ENCODE measurements around the gene NDUFS8. TPM values are rescaled to one million over a fixed set of nuclear protein-coding genes. Genes with fewer than 3 reads are reported as not detected.

The NDUFS8 gene
- total and polyA plus RNA-seq, 2 of the 13 experiments (the other 11 are each of a cell fraction or from before 2014, with no cell fraction given), result 96.7 to 158 TPM

DNA sequence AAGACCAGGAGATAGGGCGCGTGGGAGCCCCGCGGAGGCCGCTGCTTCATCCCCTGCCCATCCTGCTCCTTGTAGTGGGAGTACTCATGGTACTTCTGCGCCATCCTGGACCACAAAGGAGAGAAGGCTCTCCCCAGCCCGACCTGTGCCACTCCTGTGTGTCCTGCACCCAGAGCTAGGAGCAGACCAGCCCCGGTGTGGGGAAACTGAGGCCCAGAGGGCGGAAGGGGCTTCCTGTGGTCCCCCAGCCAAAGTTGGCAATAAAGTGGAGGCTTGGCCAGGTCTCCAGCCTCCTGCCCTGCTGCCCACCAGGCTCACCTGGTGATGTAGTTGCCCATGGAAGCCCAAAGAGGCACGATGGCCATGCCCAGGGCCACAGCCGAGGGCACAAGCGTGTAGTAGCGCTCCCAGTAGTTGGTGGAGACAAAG, 31.3 kb upstream of the NDUFS8 start (continued):
- TF ChIP-seq ZNF609 (CRISPR knock-in tag; IDR thresholded peaks at IDR 0.05; ENCODE audit: borderline replicate concordance), result no peak
- TF ChIP-seq ZNF598 (CRISPR knock-in tag; IDR thresholded peaks at IDR 0.05; ENCODE audit: borderline replicate concordance), result no peak
- TF ChIP-seq ZNF296 (CRISPR knock-in tag; conservative IDR thresholded peaks at IDR 0.05), result no peak
- no peak for TF ChIP-seq NR2C2 (CRISPR knock-in tag; IDR thresholded peaks at IDR 0.05; ENCODE audit: borderline replicate concordance)
- no peak for TF ChIP-seq MXI1 (IDR thresholded peaks at IDR 0.05; ENCODE audit: borderline replicate concordance, low read depth, low read length)
- no peak for TF ChIP-seq ZNF34 (CRISPR knock-in tag; IDR thresholded peaks at IDR 0.05; ENCODE audit: borderline replicate concordance)
- TF ChIP-seq SYNCRIP (IDR thresholded peaks at IDR 0.05; ENCODE audit: insufficient read depth, low read depth, low read length), result no peak
- no peak for TF ChIP-seq ZKSCAN5 (CRISPR knock-in tag; IDR thresholded peaks at IDR 0.05)
- no peak for TF ChIP-seq BORCS8-MEF2B (CRISPR knock-in tag; IDR thresholded peaks at IDR 0.05)
- TF ChIP-seq, protein P1, sequence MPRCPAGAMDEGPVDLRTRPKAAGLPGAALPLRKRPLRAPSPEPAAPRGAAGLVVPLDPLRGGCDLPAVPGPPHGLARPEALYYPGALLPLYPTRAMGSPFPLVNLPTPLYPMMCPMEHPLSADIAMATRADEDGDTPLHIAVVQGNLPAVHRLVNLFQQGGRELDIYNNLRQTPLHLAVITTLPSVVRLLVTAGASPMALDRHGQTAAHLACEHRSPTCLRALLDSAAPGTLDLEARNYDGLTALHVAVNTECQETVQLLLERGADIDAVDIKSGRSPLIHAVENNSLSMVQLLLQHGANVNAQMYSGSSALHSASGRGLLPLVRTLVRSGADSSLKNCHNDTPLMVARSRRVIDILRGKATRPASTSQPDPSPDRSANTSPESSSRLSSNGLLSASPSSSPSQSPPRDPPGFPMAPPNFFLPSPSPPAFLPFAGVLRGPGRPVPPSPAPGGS (CRISPR knock-in tag; IDR thresholded peaks at IDR 0.05), result no peak
- TF ChIP-seq, protein P2, sequence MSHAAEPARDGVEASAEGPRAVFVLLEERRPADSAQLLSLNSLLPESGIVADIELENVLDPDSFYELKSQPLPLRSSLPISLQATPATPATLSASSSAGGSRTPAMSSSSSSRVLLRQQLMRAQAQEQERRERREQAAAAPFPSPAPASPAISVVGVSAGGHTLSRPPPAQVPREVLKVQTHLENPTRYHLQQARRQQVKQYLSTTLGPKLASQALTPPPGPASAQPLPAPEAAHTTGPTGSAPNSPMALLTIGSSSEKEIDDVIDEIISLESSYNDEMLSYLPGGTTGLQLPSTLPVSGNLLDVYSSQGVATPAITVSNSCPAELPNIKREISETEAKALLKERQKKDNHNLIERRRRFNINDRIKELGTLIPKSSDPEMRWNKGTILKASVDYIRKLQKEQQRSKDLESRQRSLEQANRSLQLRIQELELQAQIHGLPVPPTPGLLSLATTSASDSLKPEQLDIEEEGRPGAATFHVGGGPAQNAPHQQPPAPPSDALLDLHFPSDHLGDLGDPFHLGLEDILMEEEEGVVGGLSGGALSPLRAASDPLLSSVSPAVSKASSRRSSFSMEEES (CRISPR knock-in tag; IDR thresholded peaks at IDR 0.05), result no peak
- no peak for TF ChIP-seq ZNF382 (CRISPR knock-in tag; IDR thresholded peaks at IDR 0.05; ENCODE audit: borderline replicate concordance)
- TF ChIP-seq ZNF605 (CRISPR knock-in tag; IDR thresholded peaks at IDR 0.05), result no peak
- TF ChIP-seq ZNF850 (CRISPR knock-in tag; conservative IDR thresholded peaks at IDR 0.05), result no peak
- no peak for TF ChIP-seq MLXIP (CRISPR knock-in tag; IDR thresholded peaks at IDR 0.05; ENCODE audit: borderline replicate concordance)
- TF ChIP-seq, protein P3, sequence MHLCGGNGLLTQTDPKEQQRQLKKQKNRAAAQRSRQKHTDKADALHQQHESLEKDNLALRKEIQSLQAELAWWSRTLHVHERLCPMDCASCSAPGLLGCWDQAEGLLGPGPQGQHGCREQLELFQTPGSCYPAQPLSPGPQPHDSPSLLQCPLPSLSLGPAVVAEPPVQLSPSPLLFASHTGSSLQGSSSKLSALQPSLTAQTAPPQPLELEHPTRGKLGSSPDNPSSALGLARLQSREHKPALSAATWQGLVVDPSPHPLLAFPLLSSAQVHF (CRISPR knock-in tag; IDR thresholded peaks at IDR 0.05), result no peak
